Measurements from ENCODE around the gene PIGN.

The PIGN gene

DNA sequence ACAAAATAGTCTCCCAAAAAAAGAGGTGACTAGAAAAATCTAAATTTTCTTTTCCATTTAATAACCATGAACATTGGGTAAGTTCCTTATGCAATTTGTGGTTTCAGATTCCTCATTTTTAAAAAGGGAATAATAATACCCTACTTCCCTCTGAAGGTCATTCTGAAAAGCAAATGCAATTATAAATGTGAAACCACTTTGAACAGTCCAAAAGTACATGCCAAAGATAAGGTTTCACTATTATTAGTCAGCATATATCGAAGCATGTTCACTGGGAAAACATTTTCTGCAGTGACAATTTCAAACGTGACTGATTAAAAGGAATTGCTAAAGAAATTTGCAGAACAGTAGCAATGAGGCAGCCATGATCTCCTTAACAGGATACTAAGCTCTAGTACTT lies 193.9 kb downstream of the PIGN start:
- Histone ChIP-seq H3K4me3 (ENCODE audit: low read depth in 1 of 2, low read length in 1 of 2) (peak overlapping the region in 1 of 2 experiments; percentile 25), H3K36me3 (no peaks in the 10 kb centered on the region), H3K4me1 (ENCODE audit: control insufficient read depth in 1 of 2, insufficient read depth in 1 of 2, low read depth in 1 of 2, low read length in 1 of 2) (peaks cover 15 to 39% of the 10 kb centered on the region in 2 experiments), H3K27me3 (peaks cover 12% of the 10 kb centered on the region), H3K27ac (peak overlapping the region; percentile 74), H3K9me3 (no peaks in the 10 kb centered on the region)
- TF ChIP-seq, protein P1, sequence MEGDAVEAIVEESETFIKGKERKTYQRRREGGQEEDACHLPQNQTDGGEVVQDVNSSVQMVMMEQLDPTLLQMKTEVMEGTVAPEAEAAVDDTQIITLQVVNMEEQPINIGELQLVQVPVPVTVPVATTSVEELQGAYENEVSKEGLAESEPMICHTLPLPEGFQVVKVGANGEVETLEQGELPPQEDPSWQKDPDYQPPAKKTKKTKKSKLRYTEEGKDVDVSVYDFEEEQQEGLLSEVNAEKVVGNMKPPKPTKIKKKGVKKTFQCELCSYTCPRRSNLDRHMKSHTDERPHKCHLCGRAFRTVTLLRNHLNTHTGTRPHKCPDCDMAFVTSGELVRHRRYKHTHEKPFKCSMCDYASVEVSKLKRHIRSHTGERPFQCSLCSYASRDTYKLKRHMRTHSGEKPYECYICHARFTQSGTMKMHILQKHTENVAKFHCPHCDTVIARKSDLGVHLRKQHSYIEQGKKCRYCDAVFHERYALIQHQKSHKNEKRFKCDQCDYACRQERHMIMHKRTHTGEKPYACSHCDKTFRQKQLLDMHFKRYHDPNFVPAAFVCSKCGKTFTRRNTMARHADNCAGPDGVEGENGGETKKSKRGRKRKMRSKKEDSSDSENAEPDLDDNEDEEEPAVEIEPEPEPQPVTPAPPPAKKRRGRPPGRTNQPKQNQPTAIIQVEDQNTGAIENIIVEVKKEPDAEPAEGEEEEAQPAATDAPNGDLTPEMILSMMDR (IDR thresholded peaks at IDR 0.05) = no peak

DNA sequence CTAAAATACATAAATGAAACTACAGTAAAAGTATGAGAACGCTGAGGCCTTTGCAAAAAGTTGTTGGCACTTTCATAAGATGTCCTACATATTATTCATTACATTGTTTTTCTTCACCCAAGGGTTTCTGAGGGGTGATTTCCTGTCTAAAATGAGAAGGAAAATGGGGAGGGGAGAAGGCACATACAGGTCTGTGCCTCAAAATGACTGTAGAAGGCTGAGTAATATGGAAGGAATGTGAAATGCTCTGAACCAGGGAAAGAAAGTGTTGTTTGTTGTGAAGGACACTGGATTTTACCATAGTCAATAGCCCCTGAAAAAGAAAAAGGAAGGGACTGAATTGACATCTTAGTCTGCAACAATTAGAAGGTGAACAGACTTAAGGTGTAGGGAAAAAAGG lies 194.6 kb downstream of the PIGN start:
- TF ChIP-seq, protein P1 (IDR thresholded peaks at IDR 0.05) = no peak
- Histone ChIP-seq H3K27ac (peak overlapping the region; percentile 74), H3K4me3 (ENCODE audit: low read depth in 1 of 2, low read length in 1 of 2) (peak overlapping the region in 1 of 2 experiments; percentile 25), H3K27me3 (peaks cover 7% of the 10 kb centered on the region), H3K9me3 (no peaks in the 10 kb centered on the region), H3K36me3 (no peaks in the 10 kb centered on the region), H3K4me1 (ENCODE audit: control insufficient read depth in 1 of 2, insufficient read depth in 1 of 2, low read depth in 1 of 2, low read length in 1 of 2) (peaks cover 15 to 39% of the 10 kb centered on the region in 2 experiments)

DNA sequence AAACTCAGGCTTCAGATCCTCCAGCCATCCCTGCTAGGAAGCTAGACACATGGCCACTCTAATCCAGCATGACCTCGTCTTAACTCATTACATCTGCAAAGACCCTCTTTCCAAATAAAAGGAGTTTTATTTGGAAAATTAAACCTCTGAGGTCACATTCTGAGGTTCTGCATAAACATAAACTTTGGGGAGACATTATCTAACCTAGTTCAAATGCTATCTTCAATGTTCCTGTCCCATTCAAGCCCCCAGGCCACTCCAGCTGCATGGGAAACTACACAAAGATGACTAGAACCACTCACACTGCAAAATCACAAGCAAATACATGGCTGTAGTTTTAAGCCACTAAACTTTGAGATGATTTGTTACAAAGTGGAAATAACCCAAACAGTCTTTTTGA lies 195.0 kb downstream of the PIGN start:
- no peaks in the 10 kb centered on the region for H3K9me3 ChIP-seq
- peaks cover 15 to 39% of the 10 kb centered on the region in 2 experiments for H3K4me1 ChIP-seq (ENCODE audit: control insufficient read depth in 1 of 2, insufficient read depth in 1 of 2, low read depth in 1 of 2, low read length in 1 of 2)
- TF ChIP-seq, protein P1 (IDR thresholded peaks at IDR 0.05) = no peak
- H3K27me3 ChIP-seq = peaks cover 2% of the 10 kb centered on the region
- no peaks in the 10 kb centered on the region for H3K36me3 ChIP-seq
- H3K27ac ChIP-seq = peak overlapping the region; percentile 74
- H3K4me3 ChIP-seq (ENCODE audit: low read depth in 1 of 2, low read length in 1 of 2) = peak overlapping the region in 1 of 2 experiments; percentile 25

DNA sequence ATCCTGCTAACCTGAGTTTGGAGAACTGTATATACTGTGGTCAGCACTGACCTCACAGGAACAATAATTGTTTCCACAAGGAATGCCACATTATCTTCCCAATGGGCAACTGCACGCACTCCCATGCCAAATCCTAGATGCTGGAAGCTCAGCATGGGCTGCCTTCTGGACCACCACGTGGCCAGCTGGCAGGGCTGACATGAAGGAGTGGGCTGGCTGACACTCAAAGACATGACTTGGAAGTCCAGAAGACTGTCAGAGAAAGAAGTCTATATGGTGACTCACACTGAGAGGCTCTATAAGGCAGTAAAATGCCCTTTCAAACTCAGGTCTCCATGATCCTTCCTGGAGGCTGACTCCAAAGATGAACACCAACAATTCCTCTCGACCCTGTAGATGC lies 195.7 kb downstream of the PIGN start:
- Histone ChIP-seq H3K9me3 (no peaks in the 10 kb centered on the region), H3K36me3 (no peaks in the 10 kb centered on the region), H3K4me1 (ENCODE audit: control insufficient read depth in 1 of 2, insufficient read depth in 1 of 2, low read depth in 1 of 2, low read length in 1 of 2) (peaks cover 15 to 39% of the 10 kb centered on the region in 2 experiments), H3K27ac (peak overlapping the region; percentile 74), H3K4me3 (ENCODE audit: low read depth in 1 of 2, low read length in 1 of 2) (no peak overlapping the region), H3K27me3 (no peaks in the 10 kb centered on the region)
- TF ChIP-seq, protein P1 (IDR thresholded peaks at IDR 0.05) = no peak

Measured in neutrophil (primary cell).